Choroid plexus epithelial cell (primary cell): ENCODE measurements around the gene EIF4EBP3.

Source experiments
- DNase-seq: peaks from one replicate; pipeline ENCODE4 v3.0.0-alpha.2; 2010; ENCODE audit warnings: low read depth
- H3K4me3 ChIP-seq: 2 replicates; pipeline ENCODE4 v1.5.1; 2011; ENCODE audit warnings: low read depth, mild to moderate bottlenecking, control low read depth, low read length, moderate library complexity
- CTCF ChIP-seq: conservative IDR thresholded peaks from 2 replicates; pipeline ENCODE4 v1.5.1; 2011; ENCODE audit warnings: low read depth, mild to moderate bottlenecking, control low read depth, inconsistent platforms, low read length, moderate library complexity

Gene EIF4EBP3

GRCh38 chr5:140547508-140548299 is at the start of gene EIF4EBP3:
Gene EIF4EBP3, plus strand, starts transcription at chr5:140547662. Its CDS starts 76 bp downstream, at chr5:140547738.
- peak; percentile 98 for DNase-seq
- peak within 1 kb of the TSS; percentile 58 for H3K4me3 ChIP-seq
- peak; percentile 72 for TF ChIP-seq CTCF

- no peak for TF ChIP-seq CTCF
- H3K4me3 ChIP-seq = no peak overlapping the region
- DNase-seq = no peak
Measured at GRCh38 chr5:140497897-140498296, 49.6 kb upstream of the EIF4EBP3 start.

GRCh38 chr5:140498591-140498990 is 48.9 kb upstream of the EIF4EBP3 start:
- no peak for DNase-seq
- H3K4me3 ChIP-seq = no peak overlapping the region
- no peak for TF ChIP-seq CTCF

GRCh38 chr5:140502834-140503233 is 44.6 kb upstream of the EIF4EBP3 start:
- no peak for TF ChIP-seq CTCF
- no peak overlapping the region for H3K4me3 ChIP-seq
- DNase-seq = no peak

- no peak for DNase-seq
- no peak overlapping the region for H3K4me3 ChIP-seq
- TF ChIP-seq CTCF = no peak
Measured at GRCh38 chr5:140509898-140510297, 37.6 kb upstream of the EIF4EBP3 start.

- H3K4me3 ChIP-seq = no peak overlapping the region
- no peak for TF ChIP-seq CTCF
- no peak for DNase-seq
Measured at GRCh38 chr5:140513124-140513523, 34.3 kb upstream of the EIF4EBP3 start.

- no peak overlapping the region for H3K4me3 ChIP-seq
- no peak for DNase-seq
- TF ChIP-seq CTCF = no peak
Measured at GRCh38 chr5:140524003-140524402, 23.5 kb upstream of the EIF4EBP3 start.
